HUDEP-2 (cell line): ENCODE data around the gene PLEKHJ1.
"Not testable (repeated sequence)": the region's sequence is repeated elsewhere in the genome, so short reads cannot be mapped to it uniquely, and the experiment has no call there.

ENCODE experiments used
- DNase-seq, 76 experiments: peaks; one replicate each; lab custom pipeline; 2025; ENCODE audit not compliant: unreplicated experiment in 76 of 76; lab: John Stamatoyannopoulos, UW

Gene PLEKHJ1

GRCh38 chr19:2201473-2202148 lies 34.5 kb downstream of the PLEKHJ1 start:
- no peak for DNase-seq

- DNase-seq: not testable (repeated sequence)
These were observed 35.4 kb downstream of the PLEKHJ1 start for GRCh38 chr19:2200624-2201294.

- DNase-seq: no peak
These were observed 36.1 kb downstream of the PLEKHJ1 start for GRCh38 chr19:2199861-2200623.

- no peak for DNase-seq
These were observed 36.9 kb downstream of the PLEKHJ1 start for GRCh38 chr19:2199215-2199614.

- DNase-seq: no peak
These were observed 37.8 kb downstream of the PLEKHJ1 start for GRCh38 chr19:2198317-2198716.

- DNase-seq: no peak
These were observed 38.9 kb downstream of the PLEKHJ1 start for GRCh38 chr19:2197270-2197669.

- DNase-seq: no peak
These were observed 40.2 kb downstream of the PLEKHJ1 start for GRCh38 chr19:2195914-2196313.

- DNase-seq: no peak
These were observed 40.8 kb downstream of the PLEKHJ1 start for GRCh38 chr19:2195361-2195760.

- no peak for DNase-seq
These were observed 41.5 kb downstream of the PLEKHJ1 start for GRCh38 chr19:2194513-2195078.

- no peak for DNase-seq
These were observed 42.3 kb downstream of the PLEKHJ1 start for GRCh38 chr19:2193807-2194206.

- no peak for DNase-seq
These were observed 43.3 kb downstream of the PLEKHJ1 start for GRCh38 chr19:2192862-2193261.

GRCh38 chr19:2191456-2192310 lies 44.4 kb downstream of the PLEKHJ1 start:
- DNase-seq: no peak

- no peak for DNase-seq
These were observed 45.2 kb downstream of the PLEKHJ1 start for GRCh38 chr19:2190848-2191455.

- no peak for DNase-seq
These were observed 46.2 kb downstream of the PLEKHJ1 start for GRCh38 chr19:2189880-2190279.

- DNase-seq: no peak
These were observed 47.3 kb downstream of the PLEKHJ1 start for GRCh38 chr19:2188708-2189385.

GRCh38 chr19:2187159-2187558 lies 49.0 kb downstream of the PLEKHJ1 start:
- DNase-seq: no peak

GRCh38 chr19:2186071-2186846 lies 49.9 kb downstream of the PLEKHJ1 start:
- no peak for DNase-seq

GRCh38 chr19:2185734-2186070 lies 50.4 kb downstream of the PLEKHJ1 start:
- DNase-seq: no peak

GRCh38 chr19:2184422-2184975 lies 51.6 kb downstream of the PLEKHJ1 start:
- DNase-seq: no peak
